Muscle layer of colon (tissue), 2 donors: Measurements from ENCODE around the gene SAMD11.

ENCODE experiments used
- H3K27ac ChIP-seq: one replicate; pipeline ENCODE4 v1.7.0; 2013; ENCODE audit warnings: low read depth, mild to moderate bottlenecking, low read length, moderate library complexity
- H3K27me3 ChIP-seq, 2 donors: one replicate each; pipeline ENCODE4 v1.7.0; 2013; ENCODE audit warnings: low read length in 2 of 2, mild to moderate bottlenecking in 2 of 2; ENCODE audit not compliant: insufficient read depth in 2 of 2, control insufficient read depth in 1 of 2
- H3K36me3 ChIP-seq: one replicate; pipeline ENCODE4 v1.7.0; 2013; ENCODE audit warnings: mild to moderate bottlenecking, low read length; ENCODE audit not compliant: insufficient read depth
- H3K4me1 ChIP-seq: one replicate; pipeline ENCODE4 v1.7.0; 2013; ENCODE audit warnings: mild to moderate bottlenecking, low read length; ENCODE audit not compliant: insufficient read depth
- H3K4me3 ChIP-seq, 2 donors: one replicate each; pipeline ENCODE4 v1.7.0; 2013; ENCODE audit warnings: low read length in 2 of 2, low read depth in 1 of 2, mild to moderate bottlenecking in 1 of 2, moderate library complexity in 1 of 2
- H3K9ac ChIP-seq: one replicate; pipeline ENCODE4 v1.7.0; 2013; ENCODE audit warnings: low read length
- H3K9me3 ChIP-seq: one replicate; pipeline ENCODE4 v1.7.0; 2013; ENCODE audit warnings: mild to moderate bottlenecking, low read length
- donor health status: abdominal sarcoma.
- donor health status: Adenocarcinoma of cecum.

Gene SAMD11

DNA sequence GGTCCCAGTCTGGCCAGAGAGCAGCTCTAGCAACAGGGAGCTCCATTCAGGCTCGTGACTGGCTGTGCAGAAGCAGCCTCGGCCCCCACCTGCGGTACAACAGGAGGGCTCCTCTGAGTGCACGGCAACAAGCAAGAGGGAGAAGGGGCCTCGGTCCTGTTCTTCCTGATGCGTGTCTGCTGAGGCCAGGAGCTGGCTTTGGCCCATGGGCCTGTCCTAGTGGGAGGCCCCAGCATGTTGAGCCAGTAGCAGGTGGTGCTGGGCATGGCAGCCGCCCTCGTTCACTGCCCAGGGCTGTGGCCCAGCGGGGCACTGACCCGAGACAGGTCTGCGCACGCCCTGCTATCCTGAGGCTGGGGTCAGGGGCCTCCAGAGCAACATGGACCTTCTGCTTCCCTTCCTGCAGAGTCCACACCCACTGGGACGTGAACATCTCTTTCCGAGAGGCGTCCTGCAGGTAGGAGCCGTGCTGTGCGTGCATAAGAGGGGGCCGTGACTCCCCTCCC lies 7.0 kb downstream of the SAMD11 start:
- Histone ChIP-seq H3K27me3 (peaks cover 8 to 57% of the 10 kb centered on the region in 2 donors), H3K4me1 (no peaks in the 10 kb centered on the region), H3K4me3 (no peak overlapping the region), H3K9me3 (no peaks in the 10 kb centered on the region), H3K9ac (no peak overlapping the region), H3K27ac (no peak overlapping the region), H3K36me3 (no peaks in the 10 kb centered on the region)

DNA sequence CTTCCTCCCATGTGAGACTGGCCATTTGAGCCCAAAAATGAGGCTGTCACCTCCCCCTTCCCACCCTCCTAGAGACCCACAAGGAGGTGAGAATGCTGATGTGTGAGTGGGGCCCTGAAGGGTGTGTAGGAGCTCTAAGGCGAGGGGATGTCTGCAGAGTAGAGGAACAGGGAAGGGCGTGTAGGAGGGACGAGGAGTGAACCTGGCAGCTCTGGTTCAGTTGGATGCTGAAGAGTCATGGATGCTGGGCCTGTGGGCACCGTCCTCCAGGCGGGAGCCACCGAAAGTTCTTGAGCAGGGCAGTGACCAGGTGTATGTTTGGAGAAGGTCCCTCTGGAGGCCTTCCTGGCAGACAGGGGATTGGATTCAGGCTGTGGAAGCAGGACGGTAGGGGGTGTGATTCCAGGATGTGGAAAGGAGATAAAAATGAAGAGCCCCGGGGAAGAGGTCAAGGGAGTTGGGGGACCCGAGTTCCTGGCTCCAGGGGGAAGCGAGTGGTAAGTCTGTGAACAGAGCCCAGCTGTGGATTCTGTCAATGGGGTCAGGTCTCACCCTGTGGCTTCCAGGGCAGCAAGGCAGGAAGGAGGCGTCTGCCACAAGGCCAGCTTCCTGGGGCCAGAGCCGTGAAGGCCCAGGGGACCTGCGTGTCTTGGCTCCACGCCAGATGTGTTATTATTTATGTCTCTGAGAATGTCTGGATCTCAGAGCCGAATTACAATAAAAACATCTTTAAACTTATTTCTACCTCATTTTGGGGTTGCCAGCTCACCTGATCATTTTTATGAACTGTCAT lies 7.9 kb downstream of the SAMD11 start:
- no peaks in the 10 kb centered on the region for H3K4me1 ChIP-seq
- no peaks in the 10 kb centered on the region for H3K36me3 ChIP-seq
- peaks cover under 1 to 57% of the 10 kb centered on the region in 2 donors for H3K27me3 ChIP-seq
- H3K9ac ChIP-seq: no peak overlapping the region
- no peak overlapping the region for H3K27ac ChIP-seq
- no peaks in the 10 kb centered on the region for H3K9me3 ChIP-seq
- H3K4me3 ChIP-seq: no peak overlapping the region

DNA sequence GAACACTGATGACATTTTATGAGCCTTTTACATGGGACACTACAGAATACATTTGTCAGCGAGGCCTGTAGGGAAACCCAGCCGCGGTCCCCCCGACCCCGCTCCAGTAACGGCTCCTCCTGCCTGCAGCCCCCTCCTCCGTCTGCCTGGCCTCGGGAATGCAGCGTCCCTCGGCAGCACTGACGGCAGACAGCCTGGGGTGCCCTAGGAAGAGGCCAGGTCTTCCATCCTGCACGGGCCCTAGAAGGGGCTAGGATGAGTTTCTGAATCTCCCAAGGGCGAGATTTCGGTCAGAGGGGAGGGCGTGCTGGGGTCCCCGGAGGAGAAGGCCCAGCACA lies 8.4 kb downstream of the SAMD11 start:
- Histone ChIP-seq H3K9ac (no peak overlapping the region), H3K4me3 (no peak overlapping the region), H3K9me3 (no peaks in the 10 kb centered on the region), H3K36me3 (no peaks in the 10 kb centered on the region), H3K27me3 (peaks cover 0 to 57% of the 10 kb centered on the region in 2 donors), H3K27ac (no peak overlapping the region), H3K4me1 (no peaks in the 10 kb centered on the region)

DNA sequence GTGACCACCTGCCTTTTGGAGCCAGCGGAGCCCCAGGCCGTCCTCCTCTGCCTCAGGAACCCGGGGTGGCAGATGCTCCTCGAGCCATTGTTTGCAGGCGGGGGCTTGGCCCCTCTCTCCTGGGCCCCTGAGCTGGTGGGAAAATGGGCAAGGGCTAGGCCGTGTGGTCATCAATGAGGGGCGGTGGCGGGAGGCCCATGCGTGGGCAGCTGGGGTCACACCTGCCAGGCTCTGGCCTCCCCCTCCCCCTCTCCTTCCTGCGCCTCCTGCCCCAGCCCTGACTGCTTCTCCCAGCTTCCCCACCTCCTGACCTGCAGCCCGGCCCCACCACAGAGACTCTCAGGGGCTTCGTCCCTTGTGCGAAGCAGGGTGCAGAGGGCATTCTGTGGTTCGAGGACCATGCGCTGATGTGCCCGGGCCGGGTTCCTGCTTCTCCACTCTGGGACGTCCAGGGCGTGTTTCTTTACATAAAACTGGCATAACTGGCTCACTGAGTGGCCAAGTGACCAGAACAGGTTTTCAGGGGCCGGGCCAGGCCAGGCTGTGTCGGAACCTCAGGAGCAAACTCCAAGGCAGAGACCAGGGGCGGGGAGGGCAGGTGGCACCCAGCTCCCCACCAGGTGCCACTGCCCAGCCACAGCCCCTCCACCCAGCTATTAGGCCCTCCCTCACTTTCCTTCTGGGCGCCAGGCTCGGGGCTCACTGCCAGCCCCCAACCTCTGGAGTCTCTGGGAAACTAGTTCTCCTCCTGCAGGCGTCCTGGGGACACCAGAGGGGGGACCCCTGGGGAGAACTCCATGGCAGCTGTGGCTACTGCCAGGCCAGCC lies 9.3 kb downstream of the SAMD11 start:
- Histone ChIP-seq H3K4me1 (no peaks in the 10 kb centered on the region), H3K27me3 (peaks cover 0 to 55% of the 10 kb centered on the region in 2 donors), H3K4me3 (no peak overlapping the region), H3K9me3 (no peaks in the 10 kb centered on the region), H3K27ac (no peak overlapping the region), H3K9ac (no peak overlapping the region), H3K36me3 (no peaks in the 10 kb centered on the region)

DNA sequence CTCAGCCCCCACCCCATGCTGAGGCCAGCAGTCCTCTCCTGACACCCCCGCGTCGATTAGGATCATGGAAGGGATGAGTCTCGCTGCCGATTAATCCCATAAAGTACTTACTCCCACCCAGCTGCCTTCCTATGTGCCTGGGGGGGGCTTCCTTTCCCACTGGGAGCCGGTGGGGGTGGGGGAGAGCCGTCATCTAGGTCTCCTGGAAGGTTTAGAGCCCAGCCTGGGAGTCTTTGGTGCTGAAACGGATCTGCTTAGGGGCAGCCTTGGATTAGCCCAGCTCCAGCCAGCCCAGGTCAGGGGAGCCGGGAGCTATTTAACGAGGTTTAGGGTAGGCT lies 9.8 kb downstream of the SAMD11 start:
- Histone ChIP-seq H3K27ac (no peak overlapping the region), H3K9me3 (no peaks in the 10 kb centered on the region), H3K9ac (no peak overlapping the region), H3K36me3 (no peaks in the 10 kb centered on the region), H3K27me3 (peaks cover 1 to 58% of the 10 kb centered on the region in 2 donors), H3K4me3 (no peak overlapping the region), H3K4me1 (no peaks in the 10 kb centered on the region)

DNA sequence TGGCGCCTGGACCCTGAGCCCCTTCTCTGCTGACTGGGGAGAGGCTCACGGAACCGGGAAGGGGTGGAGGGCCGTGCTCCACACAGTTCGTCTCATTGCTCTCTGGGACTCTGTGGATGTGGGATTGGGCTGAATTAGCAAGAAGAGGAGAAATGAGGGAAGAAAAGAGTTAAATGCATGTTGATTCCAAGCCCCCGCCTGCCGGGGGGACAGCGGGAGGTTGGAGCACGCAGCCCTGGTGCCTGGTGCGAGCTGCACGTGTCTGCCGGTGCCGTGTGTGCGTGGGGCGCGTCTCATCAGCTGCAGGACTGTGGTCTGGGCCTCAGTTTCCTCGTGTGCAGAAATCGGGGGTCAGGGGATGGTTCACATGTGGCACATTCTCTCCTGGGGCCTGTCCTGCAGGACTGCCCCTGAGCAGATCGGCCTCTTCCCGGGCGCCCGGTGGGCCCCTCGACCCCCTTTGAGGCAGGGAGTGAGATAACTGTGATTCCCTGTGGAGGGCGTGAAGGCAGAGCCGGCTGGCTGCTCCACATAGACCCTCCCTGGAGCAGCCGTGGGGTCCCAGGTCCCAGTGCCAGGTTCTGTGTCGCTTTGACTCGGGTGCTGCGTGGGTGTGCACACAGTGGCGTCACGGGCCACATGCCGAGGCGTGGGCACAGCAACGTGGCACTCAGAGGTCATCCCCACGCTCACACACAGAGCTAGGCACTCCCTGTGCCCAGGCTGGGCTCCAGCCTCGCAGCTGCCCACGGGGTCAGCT lies 11.4 kb downstream of the SAMD11 start:
- Histone ChIP-seq H3K27ac (no peak overlapping the region), H3K36me3 (no peaks in the 10 kb centered on the region), H3K9ac (no peak overlapping the region), H3K27me3 (peaks cover 13 to 70% of the 10 kb centered on the region in 2 donors), H3K4me3 (no peak overlapping the region), H3K9me3 (no peaks in the 10 kb centered on the region), H3K4me1 (no peaks in the 10 kb centered on the region)

DNA sequence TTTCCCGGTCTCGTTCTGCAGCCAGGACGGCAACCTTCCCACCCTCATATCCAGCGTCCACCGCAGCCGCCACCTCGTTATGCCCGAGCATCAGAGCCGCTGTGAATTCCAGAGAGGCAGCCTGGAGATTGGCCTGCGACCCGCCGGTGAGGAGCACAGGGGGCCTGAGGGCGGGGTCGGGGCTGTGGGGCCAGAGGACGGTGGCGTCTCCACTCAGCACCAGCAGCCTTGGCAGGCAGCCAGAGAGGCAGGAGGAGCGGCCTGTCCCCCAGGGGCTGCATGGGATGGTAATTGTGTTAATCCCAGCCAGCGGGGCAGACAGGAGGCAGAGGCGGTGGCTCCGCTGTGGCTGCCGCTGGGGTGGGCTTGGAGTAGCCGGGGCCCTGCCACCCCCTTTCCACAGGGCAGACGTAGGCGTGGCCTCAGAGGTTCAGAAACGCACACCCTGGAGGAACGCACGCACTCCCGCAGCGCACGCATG lies 12.1 kb downstream of the SAMD11 start:
- H3K4me3 ChIP-seq: no peak overlapping the region
- H3K9me3 ChIP-seq: no peaks in the 10 kb centered on the region
- no peak overlapping the region for H3K9ac ChIP-seq
- H3K27me3 ChIP-seq: peaks cover 13 to 75% of the 10 kb centered on the region in 2 donors
- H3K27ac ChIP-seq: no peak overlapping the region
- H3K4me1 ChIP-seq: peaks cover 5% of the 10 kb centered on the region
- H3K36me3 ChIP-seq: no peaks in the 10 kb centered on the region

DNA sequence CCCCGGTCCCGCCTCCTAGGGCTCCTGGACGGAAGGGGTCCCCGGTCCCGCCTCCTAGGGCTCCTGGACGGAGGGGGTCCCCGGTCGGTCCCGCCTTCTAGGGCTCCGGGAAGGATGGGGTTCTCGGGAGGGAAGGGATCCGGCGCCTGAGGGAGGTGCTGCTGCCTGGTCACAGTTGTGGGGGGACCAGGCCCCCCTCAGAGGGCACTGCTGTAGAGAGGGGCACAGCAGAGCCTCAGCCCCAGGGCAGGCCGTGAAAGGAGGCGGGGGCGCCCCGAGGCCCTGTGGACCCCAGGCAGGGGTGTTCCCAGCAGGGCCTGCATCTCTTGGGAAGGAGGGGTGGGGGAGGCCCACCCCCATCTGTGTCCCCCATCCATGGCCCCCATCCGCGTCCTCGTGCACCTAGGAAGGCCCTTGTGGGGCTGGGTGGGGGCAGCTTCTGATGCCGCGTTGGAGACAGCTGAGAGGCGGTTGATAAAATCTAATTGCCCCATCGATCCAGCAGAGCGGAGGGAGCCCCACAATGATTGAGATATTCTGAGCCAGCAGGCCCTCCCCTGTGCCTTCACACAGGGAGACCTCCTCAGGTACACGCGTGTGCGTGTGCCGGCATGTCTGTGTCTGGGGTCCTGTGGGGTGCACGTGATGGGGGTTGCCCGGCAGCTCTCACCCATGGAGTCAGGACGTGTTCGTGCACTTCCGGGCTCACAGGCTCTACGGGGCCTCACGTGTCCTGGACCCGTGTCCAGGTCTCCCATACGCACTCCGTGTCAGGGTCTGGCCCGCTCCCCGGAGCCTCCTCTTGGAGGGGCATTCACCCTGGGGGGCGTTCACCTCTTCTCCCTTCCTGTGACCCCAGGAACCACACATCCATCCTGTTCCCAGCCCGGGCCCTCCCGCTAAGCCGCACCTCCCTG lies 12.9 kb downstream of the SAMD11 start:
- Histone ChIP-seq H3K4me1 (peaks cover 13% of the 10 kb centered on the region), H3K27me3 (peaks cover 13 to 83% of the 10 kb centered on the region in 2 donors), H3K36me3 (no peaks in the 10 kb centered on the region), H3K9me3 (no peaks in the 10 kb centered on the region), H3K4me3 (no peak overlapping the region), H3K9ac (no peak overlapping the region), H3K27ac (no peak overlapping the region)

DNA sequence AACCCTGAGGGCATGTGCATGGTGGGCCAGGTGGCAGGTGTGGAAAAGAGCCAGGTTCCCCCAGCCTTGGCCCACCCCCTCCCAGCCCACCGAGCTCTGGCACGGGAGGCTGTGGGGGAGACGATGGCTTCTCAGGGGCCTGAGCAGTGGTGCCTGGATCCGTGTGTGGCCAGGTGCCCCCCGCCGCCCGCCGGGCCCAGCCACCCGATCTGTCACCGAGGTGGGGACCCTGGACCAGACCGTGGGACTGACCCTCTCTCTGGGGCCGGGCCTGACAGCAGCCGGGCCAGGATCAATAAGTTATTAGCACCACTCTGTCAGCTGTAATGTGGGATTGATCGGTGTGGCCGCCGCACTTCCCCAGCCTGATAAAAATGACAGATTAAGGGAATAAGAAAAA lies 13.8 kb downstream of the SAMD11 start:
- H3K9ac ChIP-seq: no peak overlapping the region
- no peak overlapping the region for H3K27ac ChIP-seq
- no peak overlapping the region for H3K4me3 ChIP-seq
- peaks cover 13 to 84% of the 10 kb centered on the region in 2 donors for H3K27me3 ChIP-seq
- H3K36me3 ChIP-seq: no peaks in the 10 kb centered on the region
- H3K9me3 ChIP-seq: no peaks in the 10 kb centered on the region
- H3K4me1 ChIP-seq: peaks cover 13% of the 10 kb centered on the region

DNA sequence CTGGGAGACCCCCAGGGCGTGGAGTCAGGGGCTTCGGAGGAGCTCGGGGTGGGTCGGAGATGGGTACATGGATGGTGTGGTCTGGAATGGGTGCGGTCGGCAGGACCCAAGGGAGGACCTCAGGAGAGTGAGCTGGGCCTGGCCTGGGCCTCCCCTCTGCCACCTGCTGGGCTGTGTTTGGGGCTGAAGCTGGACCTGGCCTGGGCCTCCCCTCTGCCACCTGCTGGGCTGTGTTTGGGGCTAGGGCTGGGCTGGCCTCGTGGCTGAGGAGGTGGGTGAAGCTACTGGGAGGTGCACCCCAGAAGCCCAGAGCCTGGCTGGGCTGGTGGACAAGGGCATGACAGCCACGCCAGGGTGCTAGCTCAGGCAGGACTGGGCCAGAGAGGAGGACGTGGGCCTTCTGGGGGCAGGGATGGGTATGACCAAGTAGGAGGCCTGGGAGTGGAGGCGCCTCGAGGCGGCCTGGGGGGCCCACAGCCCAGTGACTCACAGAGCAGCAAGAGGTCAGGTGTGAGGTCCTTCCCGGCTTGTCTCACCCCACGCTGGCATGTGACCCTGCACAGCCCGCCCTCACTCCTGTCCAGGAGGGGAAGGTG lies 14.5 kb downstream of the SAMD11 start:
- H3K4me1 ChIP-seq: peaks cover 17% of the 10 kb centered on the region
- no peak overlapping the region for H3K27ac ChIP-seq
- no peak overlapping the region for H3K4me3 ChIP-seq
- peaks cover 13 to 85% of the 10 kb centered on the region in 2 donors for H3K27me3 ChIP-seq
- H3K9ac ChIP-seq: no peak overlapping the region
- H3K9me3 ChIP-seq: no peaks in the 10 kb centered on the region
- no peaks in the 10 kb centered on the region for H3K36me3 ChIP-seq
